ENCODE results near the gene DNMT3A. TPM values are rescaled to one million over a fixed set of nuclear protein-coding genes. Genes with fewer than 3 reads are reported as not detected.

Gene DNMT3A
- total RNA-seq, 1 experiment from 2014 or later: 63.1 TPM

DNA sequence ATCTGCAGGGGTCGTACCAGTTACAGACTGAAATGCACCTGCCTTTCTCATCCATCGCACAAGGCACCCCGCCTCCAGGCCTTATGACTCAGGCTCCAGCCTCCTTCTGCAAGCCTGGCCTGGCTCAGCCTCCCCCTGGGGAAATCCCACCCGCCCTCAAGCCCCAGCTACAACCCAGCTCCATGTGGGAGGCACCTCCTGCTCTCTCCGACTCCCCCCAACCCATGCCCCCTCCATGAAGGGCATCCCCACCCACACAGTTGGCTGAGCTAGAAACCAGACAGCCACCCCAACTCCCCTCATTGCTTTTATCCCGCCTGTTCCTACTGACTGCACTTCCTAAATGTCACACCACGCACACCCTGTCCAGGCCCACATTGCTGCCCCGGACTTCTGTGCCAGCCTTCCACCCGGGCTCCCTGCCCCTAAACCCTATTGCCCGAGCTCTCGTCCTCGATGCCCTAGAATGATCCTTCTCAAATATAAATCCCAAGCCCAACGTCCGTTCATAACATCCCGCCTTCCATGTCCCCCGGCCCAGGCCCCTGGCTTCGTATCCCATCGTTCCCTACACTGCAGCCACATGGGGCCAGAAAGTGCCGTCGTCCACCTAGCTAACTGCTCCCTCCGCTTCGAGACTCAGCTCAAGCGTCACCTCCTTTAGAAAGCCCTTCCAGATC, 9.9 kb downstream of the DNMT3A start:
- no peaks in the 10 kb centered on the region; the same call in 1 of the 2 replicates for H3K36me3 ChIP-seq (replicated peaks; ENCODE audit: control insufficient read depth, insufficient read depth, low read length)
- H3K27me3 ChIP-seq (ENCODE audit: control insufficient read depth, insufficient read depth, low read length): no peaks in the 10 kb centered on the region
- no peak overlapping the region for H3K4me3 ChIP-seq (ENCODE audit: insufficient read depth, low read depth, low read length)
- DNase-seq: peak; percentile 56

DNA sequence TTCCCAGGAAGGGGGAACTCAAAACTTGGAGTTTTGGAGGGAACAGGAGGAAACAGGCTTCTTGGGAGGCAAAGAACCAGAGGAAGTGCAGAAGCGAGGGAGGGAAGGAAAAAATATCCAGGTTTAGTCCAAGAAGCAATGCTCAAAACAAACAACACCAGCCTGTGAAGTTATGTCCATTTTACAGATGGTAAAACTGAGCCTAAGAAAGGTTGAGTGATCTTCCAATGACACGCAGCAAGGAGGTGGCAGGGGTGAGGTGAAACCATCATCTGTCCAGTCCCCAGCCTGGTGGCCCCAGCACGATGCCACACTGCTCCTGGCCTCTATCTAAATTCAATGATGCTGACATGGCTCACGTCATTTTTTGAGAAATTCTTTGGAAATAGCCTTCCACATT, 10.8 kb downstream of the DNMT3A start:
- H3K27me3 ChIP-seq (ENCODE audit: control insufficient read depth, insufficient read depth, low read length): no peaks in the 10 kb centered on the region
- peak; percentile 16 for DNase-seq
- no peak overlapping the region for H3K4me3 ChIP-seq (ENCODE audit: insufficient read depth, low read depth, low read length)
- no peaks in the 10 kb centered on the region; the same call in none of the 2 replicates for H3K36me3 ChIP-seq (replicated peaks; ENCODE audit: control insufficient read depth, insufficient read depth, low read length)

DNA sequence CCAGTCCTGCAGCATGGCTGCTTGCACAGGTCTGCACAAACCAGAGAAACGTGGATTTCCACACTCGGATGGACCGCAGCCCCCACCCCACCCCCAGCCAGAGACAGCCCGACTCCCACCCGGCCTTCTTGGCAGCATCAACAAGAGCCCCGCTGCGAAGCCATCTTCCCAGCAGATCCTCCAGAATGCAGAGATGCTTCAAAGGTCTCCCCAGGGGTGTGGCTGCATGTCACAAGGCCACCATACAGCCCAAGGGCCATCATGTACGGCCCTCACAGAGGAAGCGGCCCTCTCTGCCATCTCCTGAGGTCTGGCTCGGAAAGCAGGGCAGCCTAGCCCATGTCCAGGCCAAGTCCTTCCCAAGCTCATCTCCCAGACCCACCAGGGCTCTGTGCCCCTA, 11.5 kb downstream of the DNMT3A start:
- no peaks in the 10 kb centered on the region for H3K27me3 ChIP-seq (ENCODE audit: control insufficient read depth, insufficient read depth, low read length)
- DNase-seq: peak; percentile 50
- H3K4me3 ChIP-seq (ENCODE audit: insufficient read depth, low read depth, low read length): no peak overlapping the region
- no peaks in the 10 kb centered on the region; the same call in none of the 2 replicates for H3K36me3 ChIP-seq (replicated peaks; ENCODE audit: control insufficient read depth, insufficient read depth, low read length)

- DNase-seq: peak; percentile 38
- Histone ChIP-seq H3K27me3 (ENCODE audit: control insufficient read depth, insufficient read depth, low read length) (no peaks in the 10 kb centered on the region), H3K36me3 (replicated peaks; ENCODE audit: control insufficient read depth, insufficient read depth, low read length) (no peaks in the 10 kb centered on the region; the same call in none of the 2 replicates), H3K4me3 (ENCODE audit: insufficient read depth, low read depth, low read length) (no peak overlapping the region)
These were observed 13.3 kb downstream of the DNMT3A start for GRCh38 chr2:25328152-25329085.

DNA sequence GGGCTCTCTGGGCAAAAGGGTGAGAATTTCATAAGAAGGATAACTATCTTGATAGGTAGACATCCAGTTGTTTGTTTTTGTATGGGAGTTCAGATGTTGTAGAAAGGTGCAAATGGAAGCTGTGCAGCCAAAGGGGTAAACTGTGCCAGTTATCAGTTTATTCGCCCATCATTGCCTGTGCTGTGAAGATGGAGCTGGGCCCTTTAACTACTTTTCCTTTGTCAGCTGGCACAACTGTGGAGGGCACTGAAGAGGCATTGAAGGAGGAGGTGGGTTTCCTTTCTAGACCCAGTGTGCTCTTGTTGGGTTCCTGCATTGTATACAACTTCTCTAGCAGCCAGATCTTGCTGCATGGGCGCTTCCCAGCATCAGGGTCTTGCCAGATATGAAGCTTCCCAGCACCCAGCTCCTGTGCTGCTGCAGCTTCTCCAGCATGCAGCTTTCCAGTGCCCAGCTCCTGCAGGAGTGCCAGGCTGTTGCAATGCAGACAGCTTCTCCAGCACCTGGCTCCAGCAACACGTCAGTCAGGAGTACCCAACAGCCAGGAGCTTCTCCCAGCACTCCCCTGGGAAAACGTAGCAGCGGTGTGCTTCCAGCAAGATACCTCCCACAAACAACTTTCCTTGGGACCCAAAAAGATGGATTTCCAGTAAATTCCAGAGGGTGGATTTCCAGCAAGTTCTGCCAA, 15.3 kb downstream of the DNMT3A start:
- H3K4me3 ChIP-seq (ENCODE audit: insufficient read depth, low read depth, low read length): no peak overlapping the region
- H3K27me3 ChIP-seq (ENCODE audit: control insufficient read depth, insufficient read depth, low read length): no peaks in the 10 kb centered on the region
- H3K36me3 ChIP-seq (replicated peaks; ENCODE audit: control insufficient read depth, insufficient read depth, low read length): no peaks in the 10 kb centered on the region; the same call in none of the 2 replicates
- no peak for DNase-seq

DNA sequence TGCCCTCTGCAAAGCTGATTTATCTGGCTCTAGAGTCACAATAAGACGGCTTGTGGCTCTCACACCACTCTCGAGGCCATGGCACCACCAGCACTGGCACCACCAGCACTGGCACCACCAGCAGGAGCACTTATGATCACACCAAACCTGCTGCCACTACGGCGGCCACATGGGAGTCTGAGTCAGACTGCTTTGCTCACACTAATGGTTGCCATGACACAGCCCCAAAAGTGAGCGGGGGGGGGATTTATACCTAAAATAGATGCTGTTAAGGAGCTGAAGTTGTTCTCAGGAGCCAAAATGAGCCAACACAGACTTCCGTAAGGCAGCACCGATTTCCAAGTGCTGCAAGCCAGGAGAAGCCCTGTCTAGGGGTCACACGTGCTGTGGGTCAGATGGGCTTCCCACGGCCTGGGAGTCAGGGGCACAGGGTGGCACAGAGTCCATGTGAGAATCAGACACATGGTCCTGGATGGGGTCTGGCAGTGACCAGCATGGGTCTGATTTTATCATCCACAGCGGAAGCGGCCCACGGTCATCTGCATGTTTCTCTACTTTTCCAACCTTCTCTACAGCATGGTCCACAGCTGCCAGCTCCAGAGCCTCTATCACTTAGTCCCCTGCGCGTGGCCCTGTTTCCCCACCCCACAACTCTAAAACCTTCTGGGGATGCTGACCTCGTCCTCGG, 16.7 kb downstream of the DNMT3A start:
- H3K4me3 ChIP-seq (ENCODE audit: insufficient read depth, low read depth, low read length): no peak overlapping the region
- DNase-seq: no peak
- H3K27me3 ChIP-seq (ENCODE audit: control insufficient read depth, insufficient read depth, low read length): no peaks in the 10 kb centered on the region
- H3K36me3 ChIP-seq (replicated peaks; ENCODE audit: control insufficient read depth, insufficient read depth, low read length): no peaks in the 10 kb centered on the region; the same call in 1 of the 2 replicates

DNA sequence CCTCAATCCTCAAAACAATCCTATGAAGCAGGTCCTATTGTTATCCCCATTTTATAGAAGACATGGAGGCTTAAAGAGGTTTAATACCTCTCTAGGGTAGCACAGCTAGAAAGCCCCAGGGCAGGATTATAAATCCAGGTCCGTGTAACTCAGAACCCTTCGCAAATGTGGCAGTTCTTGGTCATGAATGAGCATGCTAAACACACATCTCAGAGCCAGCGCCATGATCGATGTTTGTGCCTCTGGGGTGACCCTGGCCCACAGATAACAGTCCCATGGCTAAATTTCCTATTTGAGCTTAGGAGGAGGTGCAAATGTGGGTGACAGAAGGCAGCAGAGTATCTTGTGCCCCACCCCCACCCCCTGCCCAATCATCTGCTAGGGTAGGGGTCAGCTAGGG, 17.5 kb downstream of the DNMT3A start:
- DNase-seq: no peak
- Histone ChIP-seq H3K27me3 (ENCODE audit: control insufficient read depth, insufficient read depth, low read length) (no peaks in the 10 kb centered on the region), H3K4me3 (ENCODE audit: insufficient read depth, low read depth, low read length) (no peak overlapping the region), H3K36me3 (replicated peaks; ENCODE audit: control insufficient read depth, insufficient read depth, low read length) (no peaks in the 10 kb centered on the region; the same call in 1 of the 2 replicates)

DNA sequence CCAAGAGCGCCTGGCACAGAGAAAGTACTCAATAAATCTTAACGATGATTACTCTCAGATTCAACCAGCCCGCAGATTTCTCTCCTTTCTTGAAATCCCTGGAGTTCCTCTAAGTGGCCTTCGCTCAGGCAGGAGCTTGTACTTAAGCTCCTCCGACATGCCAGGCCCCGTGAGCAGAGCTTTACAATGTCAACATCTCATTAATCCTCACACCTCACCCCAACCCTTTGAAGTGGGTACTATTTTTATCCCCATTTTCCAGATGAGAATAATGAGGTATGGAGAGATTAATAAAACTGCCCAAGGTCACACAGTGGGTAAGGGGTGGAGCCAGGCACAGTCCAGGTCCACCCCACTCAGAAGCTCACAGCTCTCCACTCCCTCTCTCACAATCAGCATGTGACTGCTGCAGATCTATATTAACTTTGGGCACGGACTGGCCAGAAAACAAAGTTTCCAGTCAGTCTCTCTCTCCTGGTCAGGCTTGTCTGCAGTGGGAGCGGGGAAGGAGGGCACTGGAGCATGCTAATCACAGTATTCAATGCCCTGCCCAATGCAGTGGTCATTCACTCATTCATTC, 18.0 kb downstream of the DNMT3A start:
- H3K36me3 ChIP-seq (replicated peaks; ENCODE audit: control insufficient read depth, insufficient read depth, low read length): no peaks in the 10 kb centered on the region; the same call in 1 of the 2 replicates
- no peaks in the 10 kb centered on the region for H3K27me3 ChIP-seq (ENCODE audit: control insufficient read depth, insufficient read depth, low read length)
- no peak for DNase-seq
- H3K4me3 ChIP-seq (ENCODE audit: insufficient read depth, low read depth, low read length): no peak overlapping the region

- Histone ChIP-seq H3K36me3 (replicated peaks; ENCODE audit: control insufficient read depth, insufficient read depth, low read length) (no peaks in the 10 kb centered on the region; the same call in 1 of the 2 replicates), H3K27me3 (ENCODE audit: control insufficient read depth, insufficient read depth, low read length) (no peaks in the 10 kb centered on the region), H3K4me3 (ENCODE audit: insufficient read depth, low read depth, low read length) (no peak overlapping the region)
- DNase-seq: peak; percentile 98
These were observed 18.6 kb downstream of the DNMT3A start for GRCh38 chr2:25323042-25323514.

- Histone ChIP-seq H3K27me3 (ENCODE audit: control insufficient read depth, insufficient read depth, low read length) (no peaks in the 10 kb centered on the region), H3K36me3 (replicated peaks; ENCODE audit: control insufficient read depth, insufficient read depth, low read length) (no peaks in the 10 kb centered on the region; the same call in 1 of the 2 replicates), H3K4me3 (ENCODE audit: insufficient read depth, low read depth, low read length) (no peak overlapping the region)
- DNase-seq: no peak
These were observed 19.4 kb downstream of the DNMT3A start for GRCh38 chr2:25322312-25322711.

- Histone ChIP-seq H3K27me3 (ENCODE audit: control insufficient read depth, insufficient read depth, low read length) (no peaks in the 10 kb centered on the region), H3K36me3 (replicated peaks; ENCODE audit: control insufficient read depth, insufficient read depth, low read length) (no peaks in the 10 kb centered on the region), H3K4me3 (ENCODE audit: insufficient read depth, low read depth, low read length) (no peak overlapping the region)
- no peak for DNase-seq
These were observed 21.6 kb downstream of the DNMT3A start for GRCh38 chr2:25320077-25320476.

- Histone ChIP-seq H3K4me3 (ENCODE audit: insufficient read depth, low read depth, low read length) (no peak overlapping the region), H3K36me3 (replicated peaks; ENCODE audit: control insufficient read depth, insufficient read depth, low read length) (no peaks in the 10 kb centered on the region), H3K27me3 (ENCODE audit: control insufficient read depth, insufficient read depth, low read length) (no peaks in the 10 kb centered on the region)
- DNase-seq: no peak
These were observed 25.6 kb downstream of the DNMT3A start for GRCh38 chr2:25316101-25316500.

GRCh38 chr2:25315316-25315680, 26.4 kb downstream of the DNMT3A start:
- Histone ChIP-seq H3K27me3 (ENCODE audit: control insufficient read depth, insufficient read depth, low read length) (no peaks in the 10 kb centered on the region), H3K4me3 (ENCODE audit: insufficient read depth, low read depth, low read length) (no peak overlapping the region), H3K36me3 (replicated peaks; ENCODE audit: control insufficient read depth, insufficient read depth, low read length) (no peaks in the 10 kb centered on the region)
- peak; percentile 83 for DNase-seq

All from H7 (cell line).